Measurements from ENCODE around the gene MEIS3. TPM values are rescaled to one million over a fixed set of nuclear protein-coding genes. Genes with fewer than 3 reads are reported as not detected.

The MEIS3 gene
- total RNA-seq, 4 donors from 2014 or later: 1.6 to 18.2 (median 10.2) TPM

GRCh38 chr19:47458672-47459071 is 39.3 kb upstream of the MEIS3 start:
- H3K27me3 ChIP-seq: peaks cover 0 to 8% of the 10 kb centered on the region in 2 donors

GRCh38 chr19:47456721-47457474 is 37.6 kb upstream of the MEIS3 start:
- Histone ChIP-seq H3K4me1 (peaks cover 0 to 8% (median 0%) of the 10 kb centered on the region in 4 donors), H3K27ac (no peak overlapping the region), H3K36me3 (no peaks in the 10 kb centered on the region), H3K4me3 (no peak overlapping the region), H3K27me3 (peaks cover 0 to 8% of the 10 kb centered on the region in 2 donors), H3K9me3 (peaks cover 0 to 6% (median 2%) of the 10 kb centered on the region in 4 donors)
- no peak for TF ChIP-seq POLR2A (IDR thresholded peaks at IDR 0.05)
- TF ChIP-seq CTCF (IDR thresholded peaks at IDR 0.05): no peak
- no peak for DNase-seq

More at GRCh38 chr19:47458672-47459071, 39.3 kb upstream of the MEIS3 start:
- no peaks in the 10 kb centered on the region for H3K36me3 ChIP-seq
- TF ChIP-seq POLR2A (IDR thresholded peaks at IDR 0.05) (no peak), CTCF (IDR thresholded peaks at IDR 0.05) (no peak)
- peaks cover 0 to 6% (median 2%) of the 10 kb centered on the region in 4 donors for H3K9me3 ChIP-seq
- H3K4me3 ChIP-seq: no peak overlapping the region
- no peak for DNase-seq
- peaks cover 0 to 8% (median 0%) of the 10 kb centered on the region in 4 donors for H3K4me1 ChIP-seq
- H3K27ac ChIP-seq: no peak overlapping the region

- no peak for TF ChIP-seq CTCF (IDR thresholded peaks at IDR 0.05)
- TF ChIP-seq POLR2A (IDR thresholded peaks at IDR 0.05): no peak
- no peak for DNase-seq
- no peaks in the 10 kb centered on the region for H3K36me3 ChIP-seq
- H3K27ac ChIP-seq: no peak overlapping the region
- peaks cover 0 to 26% (median 4%) of the 10 kb centered on the region in 4 donors for H3K4me1 ChIP-seq
- peaks cover 0 to 7% (median under 1%) of the 10 kb centered on the region in 4 donors for H3K9me3 ChIP-seq
- peaks cover 0 to 11% of the 10 kb centered on the region in 2 donors for H3K27me3 ChIP-seq
- no peak overlapping the region for H3K4me3 ChIP-seq
Observed at GRCh38 chr19:47450478-47450877, 31.2 kb upstream of the MEIS3 start.

GRCh38 chr19:47448360-47448727 is 29.0 kb upstream of the MEIS3 start:
- Histone ChIP-seq H3K4me1 (peaks cover 0 to 26% (median 7%) of the 10 kb centered on the region in 4 donors), H3K4me3 (no peak overlapping the region), H3K27me3 (peaks cover 0 to 11% of the 10 kb centered on the region in 2 donors), H3K36me3 (no peaks in the 10 kb centered on the region), H3K9me3 (peaks cover 0 to 7% (median 0%) of the 10 kb centered on the region in 4 donors), H3K27ac (no peak overlapping the region)
- TF ChIP-seq CTCF (IDR thresholded peaks at IDR 0.05): no peak
- TF ChIP-seq POLR2A (IDR thresholded peaks at IDR 0.05): no peak
- no peak for DNase-seq

GRCh38 chr19:47447470-47448359 is 28.4 kb upstream of the MEIS3 start:
- TF ChIP-seq CTCF (IDR thresholded peaks at IDR 0.05) (no peak), POLR2A (IDR thresholded peaks at IDR 0.05) (no peak)
- peak overlapping the region in 2 of 4 donors; percentile 3 to 19 for H3K4me3 ChIP-seq
- H3K9me3 ChIP-seq: peaks cover 0 to 7% (median 0%) of the 10 kb centered on the region in 4 donors
- H3K36me3 ChIP-seq: no peaks in the 10 kb centered on the region
- peaks cover 0 to 11% of the 10 kb centered on the region in 2 donors for H3K27me3 ChIP-seq
- no peak overlapping the region for H3K27ac ChIP-seq
- peak in 1 of 3 donors; percentile 69 for DNase-seq
- H3K4me1 ChIP-seq: peaks cover 0 to 26% (median 7%) of the 10 kb centered on the region in 4 donors
